ENCODE measurements around the gene ARSA.

- TF ChIP-seq POLR2AphosphoS5 (IDR thresholded peaks at IDR 0.05): no peak
- no peak for TF ChIP-seq CTCF (IDR thresholded peaks at IDR 0.05)
- TF ChIP-seq POLR2A (IDR thresholded peaks at IDR 0.05): no peak
These were observed 48.9 kb upstream of the ARSA start for GRCh38 chr22:50676661-50677492.

Measured in sigmoid colon (tissue), 4 donors.